IMR-90 (cell line): Measurements from ENCODE around the gene EMSY. TPM values are rescaled to one million over a fixed set of nuclear protein-coding genes. Genes with fewer than 3 reads are reported as not detected.

Experiments used
- ATAC-seq: fragments of 200-7000 bp; cut with Tn5 transposase; 2 replicates; pipeline ENCODE4 v1.9.1; 2020; ENCODE audit warnings: low read depth, mild to moderate bottlenecking, moderate library complexity
- BruUV-seq: library from RNA; stranded (reverse); fragments of 400-500 nt; replicated peaks from 2 replicates; lab custom pipeline; 2021; lab: Mats Ljungman, UMichigan
- CTCF ChIA-PET: fragments of 300-600 bp; formaldehyde crosslinking; extraction: SDS; loops from one replicate; lab custom pipeline; 2021; ENCODE audit warnings: antibody characterized with exemption; lab: Yijun Ruan, JAX
- POLR2A ChIA-PET: fragments of 300-600 bp; sonication (Branson Sonifier 250); formaldehyde crosslinking; loops from one replicate; lab custom pipeline; 2022; ENCODE audit warnings: antibody characterized with exemption; ENCODE audit not compliant: unreplicated experiment; lab: Charles Lee
- DNase-seq: peaks from one replicate; pipeline ENCODE4 v3.0.0; 2013
- H2AFZ ChIP-seq: replicated peaks from 2 replicates; pipeline ENCODE3; 2013; ENCODE audit warnings: low read length, mild to moderate bottlenecking; ENCODE audit not compliant: poor library complexity
- H2AK5ac ChIP-seq: 2 replicates; pipeline ENCODE4 v1.6.1; 2013; ENCODE audit warnings: low read depth, low read length, inconsistent platforms
- H2AK9ac ChIP-seq: replicated peaks from 2 replicates; pipeline ENCODE3; 2013; ENCODE audit warnings: mild to moderate bottlenecking, low read depth, low read length, moderate library complexity; ENCODE audit not compliant: poor library complexity
- H2BK120ac ChIP-seq: 2 replicates; pipeline ENCODE4 v1.6.1; 2013; ENCODE audit warnings: low read depth, low read length, inconsistent platforms
- H2BK15ac ChIP-seq: 3 replicates; pipeline ENCODE4 v1.6.1; 2013; ENCODE audit warnings: low read depth, low read length, inconsistent platforms
- H2BK20ac ChIP-seq: 2 replicates; pipeline ENCODE4 v1.6.1; 2013; ENCODE audit warnings: low read depth, mild to moderate bottlenecking, inconsistent platforms, low read length, moderate library complexity
- H2BK5ac ChIP-seq: 2 replicates; pipeline ENCODE4 v1.6.1; 2013; ENCODE audit warnings: mild to moderate bottlenecking, low read depth, low read length, inconsistent platforms; ENCODE audit not compliant: poor library complexity, severe bottlenecking
- H3K14ac ChIP-seq: replicated peaks from 2 replicates; pipeline ENCODE4 v1.6.1; 2013; ENCODE audit warnings: low read depth, low read length, inconsistent platforms
- H3K18ac ChIP-seq: 2 replicates; pipeline ENCODE4 v1.6.1; 2013; ENCODE audit warnings: low read depth, low read length, control low read depth
- H3K23ac ChIP-seq: 2 replicates; pipeline ENCODE4 v1.6.1; 2013; ENCODE audit warnings: low read depth, low read length, inconsistent platforms
- H3K27ac ChIP-seq: 2 replicates; pipeline ENCODE4 v1.5.1; 2013; ENCODE audit warnings: mild to moderate bottlenecking, control low read depth, low read length; ENCODE audit not compliant: insufficient read depth
- H3K27me3 ChIP-seq: 2 replicates; pipeline ENCODE4 v1.6.1; 2013; ENCODE audit warnings: low read length; ENCODE audit not compliant: control insufficient read depth, insufficient read depth
- H3K36me3 ChIP-seq: 2 replicates; pipeline ENCODE4 v1.6.1; 2013; ENCODE audit warnings: low read length, mixed read lengths; ENCODE audit not compliant: control insufficient read depth, insufficient read depth
- H3K4ac ChIP-seq: 2 replicates; pipeline ENCODE4 v1.6.1; 2013; ENCODE audit warnings: low read depth, low read length, inconsistent platforms
- H3K4me1 ChIP-seq: 2 replicates; pipeline ENCODE4 v1.6.1; 2013; ENCODE audit warnings: low read length, mixed read lengths; ENCODE audit not compliant: control insufficient read depth, insufficient read depth
- H3K4me2 ChIP-seq: 2 replicates; pipeline ENCODE4 v1.6.1; 2013; ENCODE audit warnings: low read depth, mild to moderate bottlenecking, control low read depth, low read length, moderate library complexity
- H3K4me3 ChIP-seq: 2 replicates; pipeline ENCODE4 v1.5.1; 2013; ENCODE audit warnings: low read depth, mild to moderate bottlenecking, control low read depth, low read length, moderate library complexity; ENCODE audit not compliant: insufficient read depth
- H3K56ac ChIP-seq: 2 replicates; pipeline ENCODE4 v1.6.1; 2013; ENCODE audit warnings: low read length, inconsistent platforms; ENCODE audit not compliant: insufficient read depth; ENCODE audit errors: extremely low read depth
- H3K79me1 ChIP-seq, 2 experiments: 2 replicates each; pipeline ENCODE4 v1.6.1; 2013; ENCODE audit warnings: low read length in 2 of 2, inconsistent platforms in 1 of 2, low read depth in 1 of 2
- H3K9ac ChIP-seq: 2 replicates; pipeline ENCODE4 v1.6.1; 2013; ENCODE audit warnings: low read depth, low read length, control low read depth
- H3K9me1 ChIP-seq: 2 replicates; pipeline ENCODE4 v1.6.1; 2013; ENCODE audit warnings: low read length, inconsistent platforms; ENCODE audit not compliant: insufficient read depth
- H3K9me3 ChIP-seq: 2 replicates; pipeline ENCODE4 v1.6.1; 2013; ENCODE audit warnings: low read length; ENCODE audit not compliant: control insufficient read depth, insufficient read depth
- H4K20me1 ChIP-seq: 2 replicates; pipeline ENCODE4 v1.6.1; 2013; ENCODE audit warnings: low read length, inconsistent platforms; ENCODE audit not compliant: insufficient read depth
- H4K5ac ChIP-seq: 2 replicates; pipeline ENCODE4 v1.6.1; 2013; ENCODE audit warnings: mild to moderate bottlenecking, low read depth, low read length, control low read depth
- H4K8ac ChIP-seq, 2 experiments: 2 replicates each; pipeline ENCODE4 v1.6.1; 2013; ENCODE audit warnings: low read depth in 2 of 2, low read length in 2 of 2, control low read depth in 1 of 2, inconsistent platforms in 1 of 2
- H4K91ac ChIP-seq: 2 replicates; pipeline ENCODE4 v1.6.1; 2013; ENCODE audit warnings: low read depth, low read length, inconsistent platforms; ENCODE audit not compliant: insufficient read depth
- BHLHE40 ChIP-seq: fragments of 150-350 bp; IDR thresholded peaks from 2 replicates; pipeline ENCODE4 v1.6.1; 2016; ENCODE audit warnings: mild to moderate bottlenecking, low read depth, low read length
- CEBPB ChIP-seq: IDR thresholded peaks from 2 replicates; pipeline ENCODE4 v1.6.1; 2012; ENCODE audit warnings: low read depth, low read length, improper control_type of control experiment
- CTCF ChIP-seq: conservative IDR thresholded peaks from 2 replicates; pipeline ENCODE4 v1.5.1; 2012; ENCODE audit warnings: mild to moderate bottlenecking, low read depth, low read length, improper control_type of control experiment
- ELK1 ChIP-seq: fragments of 150-350 bp; IDR thresholded peaks from 2 replicates; pipeline ENCODE4 v1.6.1; 2016; ENCODE audit warnings: low read depth, mild to moderate bottlenecking, low read length, moderate library complexity, borderline replicate concordance
- FOS ChIP-seq: fragments of 150-350 bp; IDR thresholded peaks from 2 replicates; pipeline ENCODE4 v1.6.1; 2016; ENCODE audit warnings: low read depth, low read length
- MAFK ChIP-seq: IDR thresholded peaks from 2 replicates; pipeline ENCODE4 v1.6.1; 2012; ENCODE audit warnings: low read depth, low read length, improper control_type of control experiment
- MAZ ChIP-seq: IDR thresholded peaks from 2 replicates; pipeline ENCODE4 v1.6.1; 2012; ENCODE audit warnings: low read depth, mild to moderate bottlenecking, low read length, improper control_type of control experiment, moderate library complexity, borderline replicate concordance
- MXI1 ChIP-seq: IDR thresholded peaks from 2 replicates; pipeline ENCODE4 v1.6.1; 2012; ENCODE audit warnings: low read depth, mild to moderate bottlenecking, low read length, moderate library complexity, borderline replicate concordance
- NFE2L2 ChIP-seq: fragments of 150-350 bp; IDR thresholded peaks from 2 replicates; pipeline ENCODE4 v1.6.1; 2016; ENCODE audit warnings: low read depth, mild to moderate bottlenecking, low read length
- POLR2A ChIP-seq: IDR thresholded peaks from 2 replicates; pipeline ENCODE4 v1.6.1; 2012; ENCODE audit warnings: mild to moderate bottlenecking, low read depth, low read length
- RAD21 ChIP-seq: IDR thresholded peaks from 2 replicates; pipeline ENCODE4 v1.6.1; 2012; ENCODE audit warnings: low read length, improper control_type of control experiment
- RCOR1 ChIP-seq: IDR thresholded peaks from 2 replicates; pipeline ENCODE4 v1.6.1; 2012; ENCODE audit warnings: mild to moderate bottlenecking, low read length, improper control_type of control experiment; ENCODE audit not compliant: insufficient replicate concordance
- RFX5 ChIP-seq: IDR thresholded peaks from 2 replicates; pipeline ENCODE4 v1.8.0; 2012; ENCODE audit warnings: low read depth, mild to moderate bottlenecking, low read length, moderate library complexity
- SMC3 ChIP-seq: fragments of 150-350 bp; IDR thresholded peaks from 2 replicates; pipeline ENCODE4 v1.6.1; 2016; ENCODE audit warnings: low read depth, mild to moderate bottlenecking, antibody characterized with exemption, low read length, moderate library complexity
- USF2 ChIP-seq: fragments of 150-350 bp; IDR thresholded peaks from 2 replicates; pipeline ENCODE4 v1.6.1; 2017; ENCODE audit warnings: mild to moderate bottlenecking, antibody characterized with exemption, low read length, low read depth
- WGBS, 2 experiments: methylation state at CpG; one replicate each; pipeline versions ENCODE4 v1.1.5 to v1.1.7; 2013; ENCODE audit warnings: missing lambda C conversion rate in 2 of 2; ENCODE audit not compliant: insufficient read length in 1 of 2; ENCODE audit errors: extremely low coverage in 2 of 2; 5-methylcytosine and 5-hydroxymethylcytosine counted together
- dilution Hi-C: fragments of 300-500 bp; cut with HindIII; formaldehyde crosslinking; loops from one replicate; pipeline ENCODE4 v1.14.3; 2018; ENCODE audit warnings: low sequenced_read_pairs; ENCODE audit not compliant: unreplicated experiment
- in situ Hi-C: fragments of 300-500 bp; cut with MboI; formaldehyde crosslinking; loops from 3 replicates; pipeline ENCODE4 v1.14.3; 2019; ENCODE audit warnings: low sequenced_read_pairs, inconsistent platforms, mixed read lengths
- intact Hi-C: fragments of 100-400 bp; cut with micrococcal nuclease; formaldehyde crosslinking; loops from 2 replicates; pipeline ENCODE4 v1.10.0; 2022
- polyA plus RNA-seq, 3 experiments: library from polyadenylated mRNA; depleted of rRNA; stranded (reverse); fragments of >200 nt; gene quantifications; 2 replicates each; pipeline ENCODE4 v1.2.3, GENCODE V29; 2012; ENCODE audit warnings: low replicate concordance in 1 of 3
- total RNA-seq: library from RNA; depleted of rRNA; stranded (reverse); fragments of >200 nt; gene quantifications from 2 replicates; pipeline ENCODE4 v1.2.3, GENCODE V29; 2012

The EMSY gene
- total and polyA plus RNA-seq, 2 of the 4 experiments (the other 2 are of a cell fraction): 14.1 to 22.0 TPM

- no peak for ATAC-seq
- Histone ChIP-seq H4K8ac (no peak overlapping the region), H3K18ac (no peak overlapping the region), H3K14ac (no peak overlapping the region), H2AFZ (no peak overlapping the region), H2BK20ac (no peak overlapping the region), H4K91ac (no peak overlapping the region), H3K4me1 (no peaks in the 10 kb centered on the region), H4K20me1 (no peaks in the 10 kb centered on the region), H3K27ac (no peak overlapping the region), H3K9ac (no peak overlapping the region), H3K79me1 (no peaks in the 10 kb centered on the region), H3K36me3 (no peaks in the 10 kb centered on the region), H3K4me2 (no peak overlapping the region), H4K5ac (no peak overlapping the region), H2AK9ac (no peak overlapping the region), H3K9me1 (no peaks in the 10 kb centered on the region), H3K9me3 (no peaks in the 10 kb centered on the region), H2AK5ac (no peak overlapping the region), H3K4me3 (no peak overlapping the region), H2BK120ac (no peak overlapping the region), H2BK5ac (no peak overlapping the region), H3K23ac (no peak overlapping the region), H2BK15ac (no peak overlapping the region), H3K56ac (no peak overlapping the region), H3K27me3 (peaks cover 36% of the 10 kb centered on the region), H3K4ac (no peak overlapping the region)
- ChIA-PET POLR2A (no interaction called here), CTCF (interaction anchor here (0.9 kb wide), 1 partner anchor 14 kb away, joined by 3 read pairs; no protein-coding TSS in a partner anchor)
- no TSS peak for BruUV-seq
- DNase-seq: no peak
- WGBS, 2 experiments: 50% methylated on average over 3 of the region's 3 CpGs; no CpG with 5 or more reads in 1 of the 2 experiments
- dilution Hi-C loops (no loop called here), intact Hi-C loops (no loop called here), in situ Hi-C loops (no loop called here)
- TF ChIP-seq CTCF (no peak), SMC3 (no peak), RCOR1 (no peak), BHLHE40 (no peak), MAFK (no peak), MXI1 (no peak), USF2 (no peak), NFE2L2 (no peak), ELK1 (no peak), RAD21 (no peak), FOS (no peak), CEBPB (no peak), RFX5 (no peak), MAZ (no peak), POLR2A (no peak)
Measured at GRCh38 chr11:76424379-76424778, 20.4 kb upstream of the EMSY start.
